ENCODE results near the gene PDE6H.
A peak's percentile ranks its signal among the peaks of the same experiment; 100 is the strongest.

PDE6H gene

DNA sequence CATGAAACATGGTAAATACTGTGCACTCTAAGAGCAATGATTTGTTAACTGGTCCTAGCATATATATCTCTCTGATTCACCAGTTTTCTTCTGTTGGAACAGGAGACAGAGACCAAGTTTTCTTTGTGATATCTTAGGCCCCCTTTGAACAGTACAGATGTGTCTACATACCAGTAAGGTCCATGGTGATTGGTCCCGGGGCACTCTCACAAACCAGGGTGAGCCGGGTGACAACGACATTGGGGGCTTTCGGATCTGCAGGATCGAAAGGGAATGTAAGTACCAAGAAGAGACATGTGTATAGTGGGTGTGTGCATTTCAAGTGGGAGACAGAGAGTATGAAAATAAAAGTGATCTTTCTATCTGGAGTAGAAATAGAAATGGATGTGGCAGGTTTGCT, 23.2 kb upstream of the PDE6H start:
- TF ChIP-seq, protein P1, sequence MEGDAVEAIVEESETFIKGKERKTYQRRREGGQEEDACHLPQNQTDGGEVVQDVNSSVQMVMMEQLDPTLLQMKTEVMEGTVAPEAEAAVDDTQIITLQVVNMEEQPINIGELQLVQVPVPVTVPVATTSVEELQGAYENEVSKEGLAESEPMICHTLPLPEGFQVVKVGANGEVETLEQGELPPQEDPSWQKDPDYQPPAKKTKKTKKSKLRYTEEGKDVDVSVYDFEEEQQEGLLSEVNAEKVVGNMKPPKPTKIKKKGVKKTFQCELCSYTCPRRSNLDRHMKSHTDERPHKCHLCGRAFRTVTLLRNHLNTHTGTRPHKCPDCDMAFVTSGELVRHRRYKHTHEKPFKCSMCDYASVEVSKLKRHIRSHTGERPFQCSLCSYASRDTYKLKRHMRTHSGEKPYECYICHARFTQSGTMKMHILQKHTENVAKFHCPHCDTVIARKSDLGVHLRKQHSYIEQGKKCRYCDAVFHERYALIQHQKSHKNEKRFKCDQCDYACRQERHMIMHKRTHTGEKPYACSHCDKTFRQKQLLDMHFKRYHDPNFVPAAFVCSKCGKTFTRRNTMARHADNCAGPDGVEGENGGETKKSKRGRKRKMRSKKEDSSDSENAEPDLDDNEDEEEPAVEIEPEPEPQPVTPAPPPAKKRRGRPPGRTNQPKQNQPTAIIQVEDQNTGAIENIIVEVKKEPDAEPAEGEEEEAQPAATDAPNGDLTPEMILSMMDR (IDR thresholded peaks at IDR 0.05; ENCODE audit: control insufficient read depth, insufficient read depth, low read depth, low read length, missing control alignments), result no peak
- no peak overlapping the region for H3K4me3 ChIP-seq (ENCODE audit: control insufficient read depth, low read depth, low read length)
- no peak for DNase-seq (ENCODE audit: low read depth)

DNA sequence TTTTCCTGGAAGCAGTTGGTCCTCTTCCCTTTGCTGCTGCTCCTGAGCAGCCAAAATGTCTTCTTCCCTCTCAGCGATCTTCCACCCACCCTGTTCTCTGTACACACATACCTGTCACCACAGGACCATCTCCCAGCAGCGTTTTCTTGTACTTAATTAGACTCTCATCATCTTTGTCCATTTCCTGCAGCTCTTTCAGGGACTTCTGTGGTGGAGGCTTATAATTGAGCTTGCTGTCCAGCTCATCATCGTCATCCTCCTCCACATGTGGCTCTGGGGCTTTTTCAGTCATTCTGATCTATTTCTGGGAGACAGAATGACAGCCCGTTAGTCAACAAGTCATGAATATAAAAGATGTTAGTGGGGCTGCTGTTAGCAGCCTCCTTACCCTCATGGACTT, 22.4 kb upstream of the PDE6H start:
- H3K4me3 ChIP-seq (ENCODE audit: control insufficient read depth, low read depth, low read length), result no peak overlapping the region
- no peak for DNase-seq (ENCODE audit: low read depth)
- TF ChIP-seq, protein P1 (IDR thresholded peaks at IDR 0.05; ENCODE audit: control insufficient read depth, insufficient read depth, low read depth, low read length, missing control alignments), result no peak

DNA sequence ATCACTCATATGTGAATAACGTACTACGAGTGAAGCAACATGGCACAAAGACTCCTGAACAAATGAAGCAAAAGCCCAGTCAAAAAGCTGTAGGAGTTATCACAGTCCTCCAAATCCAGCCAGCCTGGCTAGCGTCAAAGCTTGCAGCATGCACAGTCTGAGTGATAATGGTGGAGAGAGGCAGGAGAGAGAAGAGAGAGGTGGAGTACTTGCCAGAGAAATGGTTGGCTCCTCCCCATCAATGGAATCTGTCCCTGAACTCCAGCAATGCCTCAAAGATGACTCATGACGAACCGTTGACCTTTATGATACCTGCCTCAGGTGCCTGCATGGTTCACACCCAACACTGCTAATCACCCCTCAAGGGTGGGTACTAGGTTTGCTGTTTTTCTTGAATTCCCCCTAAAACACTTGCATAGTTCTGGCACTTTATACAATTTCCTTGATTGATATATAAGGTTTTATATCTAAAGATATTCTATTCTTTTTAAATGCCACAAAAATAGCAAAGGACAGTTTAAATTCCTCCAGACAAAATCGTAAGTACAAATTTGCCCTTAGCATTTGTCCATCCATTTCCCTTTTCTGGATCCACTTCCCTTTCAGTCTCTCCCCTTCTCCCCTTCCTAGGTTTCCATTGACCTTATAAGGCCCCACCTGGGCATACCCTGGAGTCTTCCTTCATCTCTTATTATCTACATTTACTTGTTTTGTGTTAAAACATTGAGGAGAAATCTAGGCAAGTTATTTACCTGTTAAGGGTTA, 21.7 kb upstream of the PDE6H start:
- H3K4me3 ChIP-seq (ENCODE audit: control insufficient read depth, low read depth, low read length), result no peak overlapping the region
- DNase-seq (ENCODE audit: low read depth), result no peak
- TF ChIP-seq, protein P1 (IDR thresholded peaks at IDR 0.05; ENCODE audit: control insufficient read depth, insufficient read depth, low read depth, low read length, missing control alignments), result no peak

DNA sequence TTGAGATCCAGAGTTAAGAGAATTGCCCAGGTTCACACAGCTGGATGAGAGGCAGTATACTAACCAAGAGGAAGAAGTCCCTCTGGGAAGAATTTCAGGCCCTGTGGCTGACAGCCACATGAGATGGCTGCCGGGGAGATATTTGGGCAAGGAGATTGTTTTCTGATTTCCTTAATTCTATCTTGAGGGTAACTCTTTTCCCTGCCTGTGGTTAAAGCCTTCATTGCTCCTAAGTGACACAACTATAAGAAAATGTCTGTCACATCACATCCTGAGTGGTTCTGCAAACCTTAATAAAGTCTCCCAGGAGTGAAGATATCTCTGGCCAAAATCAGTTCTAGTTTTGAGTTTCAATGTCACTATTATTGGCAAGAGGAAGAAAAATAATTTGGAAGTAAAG, 21.0 kb upstream of the PDE6H start:
- TF ChIP-seq, protein P1 (IDR thresholded peaks at IDR 0.05; ENCODE audit: control insufficient read depth, insufficient read depth, low read depth, low read length, missing control alignments), result no peak
- DNase-seq (ENCODE audit: low read depth), result no peak
- H3K4me3 ChIP-seq (ENCODE audit: control insufficient read depth, low read depth, low read length), result no peak overlapping the region

DNA sequence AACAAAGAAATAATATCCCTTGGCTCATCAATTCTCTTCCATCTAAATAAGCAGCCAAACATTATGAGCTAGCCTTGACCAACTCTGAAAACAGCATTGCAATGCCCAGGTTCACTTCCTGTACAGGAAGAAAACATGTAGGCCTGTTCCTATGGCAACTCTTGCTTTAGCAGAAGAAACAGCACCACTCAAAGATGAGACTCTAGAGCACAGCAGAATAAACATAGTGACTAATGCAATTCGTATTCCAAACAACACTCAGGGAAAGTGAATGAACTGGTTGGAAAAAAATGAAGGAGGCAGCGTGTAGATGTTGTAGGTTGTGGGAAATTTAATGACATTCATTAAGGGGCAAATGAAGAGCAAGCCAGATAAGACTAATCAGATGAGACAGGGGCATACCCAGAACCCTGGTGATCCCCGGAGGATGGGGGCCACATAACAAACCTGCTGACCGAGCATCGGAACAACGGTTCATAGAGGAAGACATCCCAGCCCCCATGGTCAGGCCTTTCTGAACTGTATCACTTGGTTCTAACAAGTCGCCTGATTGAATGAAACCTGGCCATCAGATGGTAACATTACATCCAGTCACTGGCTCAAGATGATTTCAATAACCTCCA, 20.4 kb upstream of the PDE6H start:
- DNase-seq (ENCODE audit: low read depth), result peak; percentile 46
- H3K4me3 ChIP-seq (ENCODE audit: control insufficient read depth, low read depth, low read length), result no peak overlapping the region
- TF ChIP-seq, protein P1 (IDR thresholded peaks at IDR 0.05; ENCODE audit: control insufficient read depth, insufficient read depth, low read depth, low read length, missing control alignments), result no peak

DNA sequence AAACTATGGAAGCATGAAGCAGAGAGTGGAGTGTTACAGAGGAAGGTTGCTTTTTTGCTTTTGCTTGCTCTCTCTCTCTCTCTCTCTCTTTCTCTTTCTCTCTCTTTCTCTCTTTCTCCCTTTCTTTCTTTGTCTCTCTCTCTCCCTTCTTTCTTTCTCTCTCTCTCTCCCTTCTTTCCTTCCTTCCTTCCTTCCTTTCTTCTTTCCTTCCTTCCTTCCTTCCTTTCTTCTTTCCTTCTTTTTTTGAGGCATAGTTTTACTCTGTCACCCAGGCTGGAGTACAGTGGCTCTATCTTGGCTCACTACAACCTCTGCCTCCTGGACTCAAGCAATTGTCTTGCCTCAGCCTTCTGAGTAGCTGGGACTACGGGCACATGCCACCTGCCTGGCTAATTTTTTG, 19.1 kb upstream of the PDE6H start:
- no peak for DNase-seq (ENCODE audit: low read depth)
- H3K4me3 ChIP-seq (ENCODE audit: control insufficient read depth, low read depth, low read length), result no peak overlapping the region
- TF ChIP-seq, protein P1 (IDR thresholded peaks at IDR 0.05; ENCODE audit: control insufficient read depth, insufficient read depth, low read depth, low read length, missing control alignments), result no peak

All from AG09309 (cell line).